ENCODE data around the gene ADD1. TPM values are rescaled to one million over a fixed set of nuclear protein-coding genes. Genes with fewer than 3 reads are reported as not detected.

The ADD1 gene
- total and polyA plus RNA-seq, 2 of the 13 experiments (the other 11 are each of a cell fraction or from before 2014, with no cell fraction given), result 73.9 to 122 TPM

GRCh38 chr4:2954358-2955185 lies 110.9 kb downstream of the ADD1 start (continued):
- TF ChIP-seq, protein P1, sequence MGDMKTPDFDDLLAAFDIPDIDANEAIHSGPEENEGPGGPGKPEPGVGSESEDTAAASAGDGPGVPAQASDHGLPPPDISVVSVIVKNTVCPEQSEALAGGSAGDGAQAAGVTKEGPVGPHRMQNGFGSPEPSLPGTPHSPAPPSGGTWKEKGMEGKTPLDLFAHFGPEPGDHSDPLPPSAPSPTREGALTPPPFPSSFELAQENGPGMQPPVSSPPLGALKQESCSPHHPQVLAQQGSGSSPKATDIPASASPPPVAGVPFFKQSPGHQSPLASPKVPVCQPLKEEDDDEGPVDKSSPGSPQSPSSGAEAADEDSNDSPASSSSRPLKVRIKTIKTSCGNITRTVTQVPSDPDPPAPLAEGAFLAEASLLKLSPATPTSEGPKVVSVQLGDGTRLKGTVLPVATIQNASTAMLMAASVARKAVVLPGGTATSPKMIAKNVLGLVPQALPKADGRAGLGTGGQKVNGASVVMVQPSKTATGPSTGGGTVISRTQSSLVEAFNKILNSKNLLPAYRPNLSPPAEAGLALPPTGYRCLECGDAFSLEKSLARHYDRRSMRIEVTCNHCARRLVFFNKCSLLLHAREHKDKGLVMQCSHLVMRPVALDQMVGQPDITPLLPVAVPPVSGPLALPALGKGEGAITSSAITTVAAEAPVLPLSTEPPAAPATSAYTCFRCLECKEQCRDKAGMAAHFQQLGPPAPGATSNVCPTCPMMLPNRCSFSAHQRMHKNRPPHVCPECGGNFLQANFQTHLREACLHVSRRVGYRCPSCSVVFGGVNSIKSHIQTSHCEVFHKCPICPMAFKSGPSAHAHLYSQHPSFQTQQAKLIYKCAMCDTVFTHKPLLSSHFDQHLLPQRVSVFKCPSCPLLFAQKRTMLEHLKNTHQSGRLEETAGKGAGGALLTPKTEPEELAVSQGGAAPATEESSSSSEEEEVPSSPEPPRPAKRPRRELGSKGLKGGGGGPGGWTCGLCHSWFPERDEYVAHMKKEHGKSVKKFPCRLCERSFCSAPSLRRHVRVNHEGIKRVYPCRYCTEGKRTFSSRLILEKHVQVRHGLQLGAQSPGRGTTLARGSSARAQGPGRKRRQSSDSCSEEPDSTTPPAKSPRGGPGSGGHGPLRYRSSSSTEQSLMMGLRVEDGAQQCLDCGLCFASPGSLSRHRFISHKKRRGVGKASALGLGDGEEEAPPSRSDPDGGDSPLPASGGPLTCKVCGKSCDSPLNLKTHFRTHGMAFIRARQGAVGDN (CRISPR knock-in tag; IDR thresholded peaks at IDR 0.05), result peak; percentile 46
- TF ChIP-seq ZNF160 (CRISPR knock-in tag; IDR thresholded peaks at IDR 0.05) (no peak), ZSCAN25 (CRISPR knock-in tag; IDR thresholded peaks at IDR 0.05) (no peak), SETDB1 (CRISPR knock-in tag; IDR thresholded peaks at IDR 0.05; ENCODE audit: borderline replicate concordance) (0 out of 2 replicates have a peak, but pooled peaks have one; percentile 45), ZMYM2 (CRISPR knock-in tag; IDR thresholded peaks at IDR 0.05) (no peak), ZIK1 (CRISPR knock-in tag; IDR thresholded peaks at IDR 0.05; ENCODE audit: borderline replicate concordance, low read depth) (no peak), ZNF124 (CRISPR knock-in tag; IDR thresholded peaks at IDR 0.05) (no peak), SOX5 (CRISPR knock-in tag; IDR thresholded peaks at IDR 0.05; ENCODE audit: borderline replicate concordance) (no peak), ZBTB33 (CRISPR knock-in tag; IDR thresholded peaks at IDR 0.05) (peak; percentile 100), PCBP1 (IDR thresholded peaks at IDR 0.05; ENCODE audit: borderline replicate concordance, low read depth, low read length) (0 out of 2 replicates have a peak, but pooled peaks have one; percentile 71), ZNF816 (CRISPR knock-in tag; IDR thresholded peaks at IDR 0.05; ENCODE audit: borderline replicate concordance) (no peak), ZNF567 (CRISPR knock-in tag; IDR thresholded peaks at IDR 0.05; ENCODE audit: borderline replicate concordance) (no peak), ZNF121 (CRISPR knock-in tag; IDR thresholded peaks at IDR 0.05) (no peak), ZNF788 (CRISPR knock-in tag; IDR thresholded peaks at IDR 0.05; ENCODE audit: borderline replicate concordance) (no peak)
- TF ChIP-seq, protein P2, sequence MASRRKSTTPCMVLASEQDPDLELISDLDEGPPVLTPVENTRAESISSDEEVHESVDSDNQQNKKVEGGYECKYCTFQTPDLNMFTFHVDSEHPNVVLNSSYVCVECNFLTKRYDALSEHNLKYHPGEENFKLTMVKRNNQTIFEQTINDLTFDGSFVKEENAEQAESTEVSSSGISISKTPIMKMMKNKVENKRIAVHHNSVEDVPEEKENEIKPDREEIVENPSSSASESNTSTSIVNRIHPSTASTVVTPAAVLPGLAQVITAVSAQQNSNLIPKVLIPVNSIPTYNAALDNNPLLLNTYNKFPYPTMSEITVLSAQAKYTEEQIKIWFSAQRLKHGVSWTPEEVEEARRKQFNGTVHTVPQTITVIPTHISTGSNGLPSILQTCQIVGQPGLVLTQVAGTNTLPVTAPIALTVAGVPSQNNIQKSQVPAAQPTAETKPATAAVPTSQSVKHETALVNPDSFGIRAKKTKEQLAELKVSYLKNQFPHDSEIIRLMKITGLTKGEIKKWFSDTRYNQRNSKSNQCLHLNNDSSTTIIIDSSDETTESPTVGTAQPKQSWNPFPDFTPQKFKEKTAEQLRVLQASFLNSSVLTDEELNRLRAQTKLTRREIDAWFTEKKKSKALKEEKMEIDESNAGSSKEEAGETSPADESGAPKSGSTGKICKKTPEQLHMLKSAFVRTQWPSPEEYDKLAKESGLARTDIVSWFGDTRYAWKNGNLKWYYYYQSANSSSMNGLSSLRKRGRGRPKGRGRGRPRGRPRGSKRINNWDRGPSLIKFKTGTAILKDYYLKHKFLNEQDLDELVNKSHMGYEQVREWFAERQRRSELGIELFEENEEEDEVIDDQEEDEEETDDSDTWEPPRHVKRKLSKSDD (CRISPR knock-in tag; IDR thresholded peaks at IDR 0.05; ENCODE audit: low read depth), result peak; percentile 60; the same call in 1 of the 2 replicates
- TF ChIP-seq, protein P3, sequence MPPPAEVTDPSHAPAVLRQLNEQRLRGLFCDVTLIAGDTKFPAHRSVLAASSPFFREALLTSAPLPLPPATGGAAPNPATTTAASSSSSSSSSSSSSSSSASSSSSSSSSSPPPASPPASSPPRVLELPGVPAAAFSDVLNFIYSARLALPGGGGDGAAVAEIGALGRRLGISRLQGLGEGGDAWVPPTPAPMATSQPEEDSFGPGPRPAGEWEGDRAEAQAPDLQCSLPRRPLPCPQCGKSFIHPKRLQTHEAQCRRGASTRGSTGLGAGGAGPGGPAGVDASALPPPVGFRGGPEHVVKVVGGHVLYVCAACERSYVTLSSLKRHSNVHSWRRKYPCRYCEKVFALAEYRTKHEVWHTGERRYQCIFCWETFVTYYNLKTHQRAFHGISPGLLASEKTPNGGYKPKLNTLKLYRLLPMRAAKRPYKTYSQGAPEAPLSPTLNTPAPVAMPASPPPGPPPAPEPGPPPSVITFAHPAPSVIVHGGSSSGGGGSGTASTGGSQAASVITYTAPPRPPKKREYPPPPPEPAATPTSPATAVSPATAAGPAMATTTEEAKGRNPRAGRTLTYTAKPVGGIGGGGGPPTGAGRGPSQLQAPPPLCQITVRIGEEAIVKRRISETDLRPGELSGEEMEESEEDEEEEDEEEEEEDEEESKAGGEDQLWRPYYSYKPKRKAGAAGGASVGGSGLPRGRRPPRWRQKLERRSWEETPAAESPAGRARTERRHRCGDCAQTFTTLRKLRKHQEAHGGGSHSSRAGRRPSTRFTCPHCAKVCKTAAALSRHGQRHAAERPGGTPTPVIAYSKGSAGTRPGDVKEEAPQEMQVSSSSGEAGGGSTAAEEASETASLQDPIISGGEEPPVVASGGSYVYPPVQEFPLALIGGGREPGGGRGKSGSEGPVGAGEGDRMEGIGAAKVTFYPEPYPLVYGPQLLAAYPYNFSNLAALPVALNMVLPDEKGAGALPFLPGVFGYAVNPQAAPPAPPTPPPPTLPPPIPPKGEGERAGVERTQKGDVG (CRISPR knock-in tag; IDR thresholded peaks at IDR 0.05; ENCODE audit: borderline replicate concordance), result no peak
